ENCODE measurements around the gene ZBED4.

DNA sequence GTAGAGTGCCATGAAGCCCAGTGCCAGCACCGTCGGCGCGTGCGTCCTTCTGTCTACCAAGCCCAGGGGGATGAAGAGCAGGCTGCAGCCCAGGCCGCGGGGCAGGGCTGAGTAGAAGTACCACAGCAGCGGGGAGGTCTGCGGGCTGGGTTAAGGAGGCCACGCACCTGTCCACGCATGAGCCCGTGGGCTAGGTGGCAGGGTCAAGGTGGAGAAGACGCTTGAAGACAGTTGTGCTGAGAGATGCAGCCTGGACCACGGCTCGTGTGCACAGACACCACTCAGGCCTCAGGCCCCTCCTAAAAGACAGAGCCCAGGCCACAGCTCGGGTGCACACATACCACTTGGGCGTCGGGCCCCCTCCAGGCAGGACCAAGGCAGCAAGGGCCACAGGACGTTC is 54.2 kb downstream of the ZBED4 start:
- TF ChIP-seq CTCF (IDR thresholded peaks at IDR 0.05): no peak
- TF ChIP-seq NR2C2 (CRISPR knock-in tag; IDR thresholded peaks at IDR 0.05): no peak
- TF ChIP-seq, protein P1, sequence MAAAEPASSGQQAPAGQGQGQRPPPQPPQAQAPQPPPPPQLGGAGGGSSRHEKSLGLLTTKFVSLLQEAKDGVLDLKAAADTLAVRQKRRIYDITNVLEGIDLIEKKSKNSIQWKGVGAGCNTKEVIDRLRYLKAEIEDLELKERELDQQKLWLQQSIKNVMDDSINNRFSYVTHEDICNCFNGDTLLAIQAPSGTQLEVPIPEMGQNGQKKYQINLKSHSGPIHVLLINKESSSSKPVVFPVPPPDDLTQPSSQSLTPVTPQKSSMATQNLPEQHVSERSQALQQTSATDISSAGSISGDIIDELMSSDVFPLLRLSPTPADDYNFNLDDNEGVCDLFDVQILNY (CRISPR knock-in tag; IDR thresholded peaks at IDR 0.05): no peak
- TF ChIP-seq SP1 (CRISPR knock-in tag; conservative IDR thresholded peaks at IDR 0.05): no peak
- TF ChIP-seq PREB (CRISPR knock-in tag; IDR thresholded peaks at IDR 0.05; ENCODE audit: borderline replicate concordance): no peak
- TF ChIP-seq, protein P2, sequence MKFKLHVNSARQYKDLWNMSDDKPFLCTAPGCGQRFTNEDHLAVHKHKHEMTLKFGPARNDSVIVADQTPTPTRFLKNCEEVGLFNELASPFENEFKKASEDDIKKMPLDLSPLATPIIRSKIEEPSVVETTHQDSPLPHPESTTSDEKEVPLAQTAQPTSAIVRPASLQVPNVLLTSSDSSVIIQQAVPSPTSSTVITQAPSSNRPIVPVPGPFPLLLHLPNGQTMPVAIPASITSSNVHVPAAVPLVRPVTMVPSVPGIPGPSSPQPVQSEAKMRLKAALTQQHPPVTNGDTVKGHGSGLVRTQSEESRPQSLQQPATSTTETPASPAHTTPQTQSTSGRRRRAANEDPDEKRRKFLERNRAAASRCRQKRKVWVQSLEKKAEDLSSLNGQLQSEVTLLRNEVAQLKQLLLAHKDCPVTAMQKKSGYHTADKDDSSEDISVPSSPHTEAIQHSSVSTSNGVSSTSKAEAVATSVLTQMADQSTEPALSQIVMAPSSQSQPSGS (CRISPR knock-in tag; IDR thresholded peaks at IDR 0.05; ENCODE audit: borderline replicate concordance, low read depth): no peak
- no peak for TF ChIP-seq PRDM15 (CRISPR knock-in tag; IDR thresholded peaks at IDR 0.05)
- TF ChIP-seq CREB1 (CRISPR knock-in tag; IDR thresholded peaks at IDR 0.05): no peak
